Inferior parietal cortex (tissue), 1 donor: ENCODE data around the gene CCDC60.

Source experiments
- DNase-seq: peaks from one replicate; pipeline ENCODE4 v3.0.0-alpha.2; 2016; ENCODE audit errors: extremely low spot score

CCDC60 gene

GRCh38 chr12:119334430-119335170 lies at the start of gene CCDC60:
Gene CCDC60, plus strand, starts transcription at chr12:119334729. Its CDS starts 448 bp downstream, at chr12:119335177.
- DNase-seq = no peak

GRCh38 chr12:119288576-119288975 lies 46.0 kb upstream of the CCDC60 start:
- no peak for DNase-seq

GRCh38 chr12:119292893-119293630 lies 41.5 kb upstream of the CCDC60 start:
- no peak for DNase-seq

GRCh38 chr12:119294211-119294610 lies 40.3 kb upstream of the CCDC60 start:
- no peak for DNase-seq

GRCh38 chr12:119296535-119296934 lies 38.0 kb upstream of the CCDC60 start:
- no peak for DNase-seq

- no peak for DNase-seq
These were observed 35.4 kb upstream of the CCDC60 start for GRCh38 chr12:119299130-119299529.

- DNase-seq = no peak
These were observed 33.1 kb upstream of the CCDC60 start for GRCh38 chr12:119301379-119301778.

GRCh38 chr12:119302451-119303080 lies 32.0 kb upstream of the CCDC60 start:
- DNase-seq = no peak

- no peak for DNase-seq
These were observed 27.9 kb upstream of the CCDC60 start for GRCh38 chr12:119306593-119306992.

- DNase-seq = no peak
These were observed 26.8 kb upstream of the CCDC60 start for GRCh38 chr12:119307747-119308146.

- no peak for DNase-seq
These were observed 25.6 kb upstream of the CCDC60 start for GRCh38 chr12:119308708-119309456.

- no peak for DNase-seq
These were observed 22.7 kb upstream of the CCDC60 start for GRCh38 chr12:119311878-119312277.

GRCh38 chr12:119312904-119313303 lies 21.6 kb upstream of the CCDC60 start:
- no peak for DNase-seq

GRCh38 chr12:119314290-119314689 lies 20.2 kb upstream of the CCDC60 start:
- no peak for DNase-seq

GRCh38 chr12:119319638-119320037 lies 14.9 kb upstream of the CCDC60 start:
- no peak for DNase-seq

- DNase-seq = no peak
These were observed 13.9 kb upstream of the CCDC60 start for GRCh38 chr12:119320678-119321077.

GRCh38 chr12:119322301-119322723 lies 12.2 kb upstream of the CCDC60 start:
- no peak for DNase-seq

- DNase-seq = no peak
These were observed 8.7 kb upstream of the CCDC60 start for GRCh38 chr12:119325813-119326212.

- DNase-seq = no peak
These were observed 8.2 kb upstream of the CCDC60 start for GRCh38 chr12:119326341-119326740.

- no peak for DNase-seq
These were observed 7.1 kb upstream of the CCDC60 start for GRCh38 chr12:119327471-119327870.

- DNase-seq = no peak
These were observed 6.4 kb upstream of the CCDC60 start for GRCh38 chr12:119328111-119328510.
